K562 (cell line): Measurements from ENCODE around the gene PIN1. TPM values are rescaled to one million over a fixed set of nuclear protein-coding genes. Genes with fewer than 3 reads are reported as not detected.
"Not testable (repeated sequence)": the region's sequence is repeated elsewhere in the genome, so short reads cannot be mapped to it uniquely, and the experiment has no call there.

ENCODE experiments used
- ATAC-seq: fragments of 200-7000 bp; cut with Tn5 transposase; 3 replicates; pipeline ENCODE4 v1.9.1; 2020; ENCODE audit warnings: moderate library complexity
- BruUV-seq: library from RNA; stranded (reverse); fragments of 400-500 nt; replicated peaks from 2 replicates; lab custom pipeline; 2021; lab: Mats Ljungman, UMichigan
- CTCF ChIA-PET: fragments of 300-600 bp; formaldehyde crosslinking; extraction: SDS; loops from one replicate; lab custom pipeline; 2021; ENCODE audit warnings: low intra/inter-chr PET ratio; lab: Yijun Ruan, JAX
- POLR2A ChIA-PET: fragments of 300-600, 350-650 bp; sonication (Branson Sonifier 250); formaldehyde crosslinking; extraction: SDS; loops from one replicate; lab custom pipeline; 2021; ENCODE audit warnings: antibody characterized with exemption, inconsistent platforms; lab: Yijun Ruan, JAX
- DNase-seq, 4 experiments: peaks; one replicate each; pipeline versions ENCODE4 v3.0.0 to v3.0.0-alpha.2; 2011 to 2018; ENCODE audit warnings: low spot score in 3 of 4, mixed read lengths in 3 of 4; ENCODE audit errors: extremely low read depth in 1 of 4
- FAIRE-seq: peaks from 2 replicates; lab custom pipeline; 2011; peaks lifted over from hg19 to GRCh38; lab: Jason Lieb, UNC
- H2AFZ ChIP-seq: 2 replicates; pipeline ENCODE4 v1.6.0; 2011; ENCODE audit warnings: low read depth, low read length, control low read depth, inconsistent platforms
- H3K27ac ChIP-seq: fragments of 200-600 bp; 3 replicates; pipeline ENCODE4 v1.8.0; 2011; ENCODE audit warnings: low read depth, mild to moderate bottlenecking, control low read depth, inconsistent platforms, low read length, moderate library complexity, mixed read lengths; ENCODE audit errors: extremely low read depth
- H3K27me3 ChIP-seq, 2 experiments: fragments of 300-600 bp in 1 of 2; 2 replicates in 1 of 2; 3 replicates in 1 of 2; pipeline versions ENCODE4 v1.6.0 to v1.8.0; 2011; ENCODE audit warnings: inconsistent platforms in 2 of 2, low read length in 2 of 2, mild to moderate bottlenecking in 1 of 2, mixed read lengths in 1 of 2, moderate library complexity in 1 of 2; ENCODE audit not compliant: control insufficient read depth in 2 of 2, insufficient read depth in 2 of 2
- H3K36me3 ChIP-seq: fragments of 300-600 bp; 3 replicates; pipeline ENCODE4 v1.8.0; 2011; ENCODE audit warnings: mild to moderate bottlenecking, low read length, inconsistent platforms; ENCODE audit not compliant: control insufficient read depth, insufficient read depth
- H3K4me1 ChIP-seq, 2 experiments: fragments of 200-600 bp in 1 of 2; replicated peaks in 1 of 2; 2 replicates in 1 of 2; 3 replicates in 1 of 2; pipeline versions ENCODE4 v1.5.1 to v1.8.0; 2011; ENCODE audit warnings: inconsistent platforms in 2 of 2, low read length in 2 of 2, mild to moderate bottlenecking in 1 of 2, mixed read lengths in 1 of 2, moderate library complexity in 1 of 2; ENCODE audit not compliant: control insufficient read depth in 2 of 2, insufficient read depth in 2 of 2
- H3K4me2 ChIP-seq: 2 replicates; pipeline ENCODE4 v1.6.1; 2011; ENCODE audit warnings: low read length, control low read depth, inconsistent platforms, mixed read lengths; ENCODE audit not compliant: insufficient read depth
- H3K4me3 ChIP-seq: fragments of 200-600 bp; sonication (generic), shearing (Covaris generic); 2 replicates; pipeline ENCODE4 v1.5.1; 2016; ENCODE audit warnings: control low read depth, inconsistent platforms
- H3K79me2 ChIP-seq: fragments of 200-600 bp; 3 replicates; pipeline ENCODE4 v1.8.0; 2011; ENCODE audit warnings: low read length, inconsistent platforms; ENCODE audit not compliant: control insufficient read depth, insufficient read depth
- H3K9ac ChIP-seq, 2 experiments: 2 replicates each; pipeline versions ENCODE4 v1.6.0 to v1.6.1; 2011; ENCODE audit warnings: low read depth in 2 of 2, low read length in 2 of 2, control low read depth in 1 of 2, inconsistent platforms in 1 of 2, mild to moderate bottlenecking in 1 of 2, mixed read lengths in 1 of 2; ENCODE audit not compliant: insufficient read depth in 1 of 2
- H3K9me1 ChIP-seq: one replicate; pipeline ENCODE4 v1.6.0; 2011; ENCODE audit warnings: inconsistent platforms, mild to moderate bottlenecking, low read length, moderate library complexity; ENCODE audit not compliant: control insufficient read depth, insufficient read depth
- H3K9me3 ChIP-seq: replicated peaks from 2 replicates; pipeline ENCODE4 v1.5.1; 2011; ENCODE audit warnings: low read depth, low read length, inconsistent platforms; ENCODE audit not compliant: control insufficient read depth, insufficient read depth
- H4K20me1 ChIP-seq: replicated peaks from 2 replicates; pipeline ENCODE4 v1.6.1; 2011; ENCODE audit warnings: low read length, inconsistent platforms, mixed read lengths; ENCODE audit not compliant: control insufficient read depth, insufficient read depth
- ATF1 ChIP-seq, 2 experiments: fragments of 450-650 bp in 1 of 2; IDR thresholded peaks; 2 replicates each; pipeline ENCODE4 v1.6.1; 2016; ENCODE audit warnings: missing compliant biosample characterization in 1 of 2, missing genetic modification characterization in 1 of 2
- GABPB1 ChIP-seq: sonication (generic); formaldehyde crosslinking; IDR thresholded peaks from 2 replicates; pipeline ENCODE4 v1.8.0; 2022; ENCODE audit warnings: mild to moderate bottlenecking, missing genetic modification reagents
- LARP7 ChIP-seq: fragments of 450-650 bp; IDR thresholded peaks from 2 replicates; pipeline ENCODE4 v1.6.1; 2016
- MIER1 ChIP-seq: fragments of 450-650 bp; IDR thresholded peaks from 2 replicates; pipeline ENCODE4 v1.6.1; 2016; ENCODE audit warnings: antibody characterized with exemption, mild to moderate bottlenecking, low read depth
- NFRKB ChIP-seq: fragments of 450-650 bp; IDR thresholded peaks from 2 replicates; pipeline ENCODE4 v1.6.1; 2016; ENCODE audit warnings: low read depth
- ZNF175 ChIP-seq: fragments of 200-800 bp; sonication (Bioruptor generic); IDR thresholded peaks from 2 replicates; pipeline ENCODE4 v1.6.1; 2016; ENCODE audit warnings: low read depth, mild to moderate bottlenecking, missing genetic modification characterization, missing compliant biosample characterization
- WGBS: fragments of 100-300 bp; shearing (Covaris generic); methylation state at CpG from one replicate; pipeline ENCODE4 v1.1.6; 2016; ENCODE audit warnings: low coverage, mixed read lengths; ENCODE audit not compliant: insufficient coverage; ENCODE audit errors: missing lambda C conversion rate; 5-methylcytosine and 5-hydroxymethylcytosine counted together
- in situ Hi-C: fragments of 300-500 bp; cut with MboI; formaldehyde crosslinking; loops from 4 replicates; pipeline ENCODE4 v1.15.0; 2018; ENCODE audit warnings: inconsistent platforms, mixed read lengths
- intact Hi-C: fragments of 100-400 bp; cut with micrococcal nuclease; formaldehyde crosslinking; loops from 2 replicates; pipeline ENCODE4 v1.14.2; 2022
- polyA plus RNA-seq, 8 experiments: library from polyadenylated mRNA; depleted of rRNA in 4 of 8; stranded (reverse) in 5 of 8; unstranded in 3 of 8; fragments of >200 nt; fragmentation: Nextera tagmentation in 2 of 8; fragmentation: Illumina TruSeq in 1 of 8; extraction: Ambion mirVana in 2 of 8; extraction: Trizol in 1 of 8; gene quantifications; 2 replicates each; pipeline versions ENCODE4 v1.2.1 to v1.2.3, GENCODE V29; 2011 to 2014; ENCODE audit warnings: inconsistent platforms in 1 of 8, missing spikeins in 1 of 8
- total RNA-seq, 7 experiments: library from RNA; depleted of rRNA in 6 of 7; stranded (reverse); fragments of >200 nt in 6 of 7; fragmentation: Illumina TruSeq in 2 of 7; extraction: Trizol in 2 of 7; gene quantifications; 2 replicates each; pipeline versions ENCODE4 v1.2.1 to v1.2.3, GENCODE V29; 2011 to 2021; ENCODE audit warnings: low replicate concordance in 1 of 7
- TF ChIP-seq, protein P1 (sequence below), 2 experiments: fragments of 450-650 bp; IDR thresholded peaks; 2 replicates each; pipeline ENCODE4 v1.6.1; 2016
- TF ChIP-seq, protein P2 (sequence below): IDR thresholded peaks from 2 replicates; pipeline ENCODE4 v1.6.1; 2016; ENCODE audit warnings: missing genetic modification characterization, missing compliant biosample characterization
- TF ChIP-seq, protein P3 (sequence below), 2 experiments: fragments of 450-650 bp in 1 of 2; sonication (generic) in 1 of 2; formaldehyde crosslinking in 1 of 2; IDR thresholded peaks; 2 replicates each; pipeline versions ENCODE4 v1.7.1 to v1.9.0; 2016 to 2022; ENCODE audit warnings: inconsistent platforms in 1 of 2, mild to moderate bottlenecking in 1 of 2, missing genetic modification reagents in 1 of 2

Gene PIN1
- total and polyA plus RNA-seq, 9 of the 15 experiments (the other 6 are each of a cell fraction or from before 2014, with no cell fraction given): 1.6 to 178 (median 42.5) TPM

DNA sequence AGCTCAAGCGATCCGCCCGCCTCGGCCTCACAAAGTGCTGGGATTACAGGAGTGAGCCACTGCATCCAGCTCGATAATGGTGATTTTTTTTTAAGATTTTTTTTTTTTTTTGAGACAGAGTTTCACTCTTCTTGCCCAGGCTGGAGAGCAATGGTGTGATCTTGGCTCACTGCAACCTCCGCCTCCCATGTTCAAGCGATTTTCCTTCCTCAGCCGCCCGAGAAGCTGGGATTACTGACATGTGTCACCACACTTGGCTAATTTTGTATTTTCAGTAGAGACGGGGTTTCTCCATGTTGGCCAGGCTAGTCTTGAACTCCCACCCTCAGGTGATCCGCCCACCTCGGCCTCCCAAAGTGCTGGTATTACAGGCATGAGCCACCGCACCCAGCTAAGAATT, 46.5 kb upstream of the PIN1 start:
- Histone ChIP-seq H2AFZ (peak overlapping the region; percentile 77), H3K9ac (peak overlapping the region; percentile 46 to 48; a peak in 3 of 4 replicates), H3K27ac (peak overlapping the region; percentile 96), H3K4me2 (peak overlapping the region; percentile 59), H3K4me1 (peaks cover 50 to 52% of the 10 kb centered on the region in 2 experiments)
- H4K20me1 ChIP-seq; BruUV-seq; H3K79me2 ChIP-seq; ATAC-seq; FAIRE-seq; intact Hi-C loops; H3K9me3 ChIP-seq; H3K27me3 ChIP-seq; H3K4me3 ChIP-seq; H3K9me1 ChIP-seq; DNase-seq; H3K36me3 ChIP-seq; in situ Hi-C loops; TF ChIP-seq ATF1 (CRISPR knock-in tag; IDR thresholded peaks at IDR 0.05): not testable (repeated sequence)
- ChIA-PET POLR2A (interaction anchor here (0.7 to 1.1 kb wide), 3 partner anchors 11 to 194 kb away, joined by 3 to 5 read pairs (median 4); no protein-coding TSS in a partner anchor), CTCF (interaction anchor here (0.6 to 1.1 kb wide), 2 partner anchors 163 to 167 kb away, joined by 3 to 4 read pairs; no protein-coding TSS in a partner anchor)
- TF ChIP-seq GABPB1 (CRISPR knock-in tag) (0 out of 2 replicates have a peak, but pooled peaks have one; percentile 5), ZNF175 (0 out of 2 replicates have a peak, but pooled peaks have one; percentile 34), LARP7 (0 out of 2 replicates have a peak, but pooled peaks have one; percentile 24), ATF1 (tag; IDR thresholded peaks at IDR 0.05) (peak; percentile 48), MIER1 (peak; percentile 20; the same call in 1 of the 2 replicates), NFRKB (peak; percentile 77)
- TF ChIP-seq, protein P1, sequence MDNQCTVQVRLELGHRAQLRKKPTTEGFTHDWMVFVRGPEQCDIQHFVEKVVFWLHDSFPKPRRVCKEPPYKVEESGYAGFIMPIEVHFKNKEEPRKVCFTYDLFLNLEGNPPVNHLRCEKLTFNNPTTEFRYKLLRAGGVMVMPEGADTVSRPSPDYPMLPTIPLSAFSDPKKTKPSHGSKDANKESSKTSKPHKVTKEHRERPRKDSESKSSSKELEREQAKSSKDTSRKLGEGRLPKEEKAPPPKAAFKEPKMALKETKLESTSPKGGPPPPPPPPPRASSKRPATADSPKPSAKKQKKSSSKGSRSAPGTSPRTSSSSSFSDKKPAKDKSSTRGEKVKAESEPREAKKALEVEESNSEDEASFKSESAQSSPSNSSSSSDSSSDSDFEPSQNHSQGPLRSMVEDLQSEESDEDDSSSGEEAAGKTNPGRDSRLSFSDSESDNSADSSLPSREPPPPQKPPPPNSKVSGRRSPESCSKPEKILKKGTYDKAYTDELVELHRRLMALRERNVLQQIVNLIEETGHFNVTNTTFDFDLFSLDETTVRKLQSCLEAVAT (IDR thresholded peaks at IDR 0.05): peak; percentile 31 to 92; a peak in 2 of 4 replicates
- TF ChIP-seq, protein P2, sequence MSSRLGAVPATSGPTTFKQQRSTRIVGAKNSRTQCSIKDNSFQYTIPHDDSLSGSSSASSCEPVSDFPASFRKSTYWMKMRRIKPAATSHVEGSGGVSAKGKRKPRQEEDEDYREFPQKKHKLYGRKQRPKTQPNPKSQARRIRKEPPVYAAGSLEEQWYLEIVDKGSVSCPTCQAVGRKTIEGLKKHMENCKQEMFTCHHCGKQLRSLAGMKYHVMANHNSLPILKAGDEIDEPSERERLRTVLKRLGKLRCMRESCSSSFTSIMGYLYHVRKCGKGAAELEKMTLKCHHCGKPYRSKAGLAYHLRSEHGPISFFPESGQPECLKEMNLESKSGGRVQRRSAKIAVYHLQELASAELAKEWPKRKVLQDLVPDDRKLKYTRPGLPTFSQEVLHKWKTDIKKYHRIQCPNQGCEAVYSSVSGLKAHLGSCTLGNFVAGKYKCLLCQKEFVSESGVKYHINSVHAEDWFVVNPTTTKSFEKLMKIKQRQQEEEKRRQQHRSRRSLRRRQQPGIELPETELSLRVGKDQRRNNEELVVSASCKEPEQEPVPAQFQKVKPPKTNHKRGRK (tag): 0 out of 2 replicates have a peak, but pooled peaks have one; percentile 16
- TF ChIP-seq, protein P3, sequence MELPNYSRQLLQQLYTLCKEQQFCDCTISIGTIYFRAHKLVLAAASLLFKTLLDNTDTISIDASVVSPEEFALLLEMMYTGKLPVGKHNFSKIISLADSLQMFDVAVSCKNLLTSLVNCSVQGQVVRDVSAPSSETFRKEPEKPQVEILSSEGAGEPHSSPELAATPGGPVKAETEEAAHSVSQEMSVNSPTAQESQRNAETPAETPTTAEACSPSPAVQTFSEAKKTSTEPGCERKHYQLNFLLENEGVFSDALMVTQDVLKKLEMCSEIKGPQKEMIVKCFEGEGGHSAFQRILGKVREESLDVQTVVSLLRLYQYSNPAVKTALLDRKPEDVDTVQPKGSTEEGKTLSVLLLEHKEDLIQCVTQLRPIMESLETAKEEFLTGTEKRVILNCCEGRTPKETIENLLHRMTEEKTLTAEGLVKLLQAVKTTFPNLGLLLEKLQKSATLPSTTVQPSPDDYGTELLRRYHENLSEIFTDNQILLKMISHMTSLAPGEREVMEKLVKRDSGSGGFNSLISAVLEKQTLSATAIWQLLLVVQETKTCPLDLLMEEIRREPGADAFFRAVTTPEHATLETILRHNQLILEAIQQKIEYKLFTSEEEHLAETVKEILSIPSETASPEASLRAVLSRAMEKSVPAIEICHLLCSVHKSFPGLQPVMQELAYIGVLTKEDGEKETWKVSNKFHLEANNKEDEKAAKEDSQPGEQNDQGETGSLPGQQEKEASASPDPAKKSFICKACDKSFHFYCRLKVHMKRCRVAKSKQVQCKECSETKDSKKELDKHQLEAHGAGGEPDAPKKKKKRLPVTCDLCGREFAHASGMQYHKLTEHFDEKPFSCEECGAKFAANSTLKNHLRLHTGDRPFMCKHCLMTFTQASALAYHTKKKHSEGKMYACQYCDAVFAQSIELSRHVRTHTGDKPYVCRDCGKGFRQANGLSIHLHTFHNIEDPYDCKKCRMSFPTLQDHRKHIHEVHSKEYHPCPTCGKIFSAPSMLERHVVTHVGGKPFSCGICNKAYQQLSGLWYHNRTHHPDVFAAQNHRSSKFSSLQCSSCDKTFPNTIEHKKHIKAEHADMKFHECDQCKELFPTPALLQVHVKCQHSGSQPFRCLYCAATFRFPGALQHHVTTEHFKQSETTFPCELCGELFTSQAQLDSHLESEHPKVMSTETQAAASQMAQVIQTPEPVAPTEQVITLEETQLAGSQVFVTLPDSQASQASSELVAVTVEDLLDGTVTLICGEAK (IDR thresholded peaks at IDR 0.05): peak; percentile 43
- TF ChIP-seq, protein P3 (CRISPR knock-in tag; IDR thresholded peaks at IDR 0.05): not testable (repeated sequence)
- 66% methylated on average over 12 of the region's 13 CpGs for WGBS
